HG03439 (cell line): ENCODE results near the gene TRIM26.
A peak's percentile ranks its signal among the peaks of the same experiment; 100 is the strongest.
"Not testable (repeated sequence)": the region's sequence is repeated elsewhere in the genome, so short reads cannot be mapped to it uniquely, and the experiment has no call there.

Experiments
- ATAC-seq: cut with Tn5 transposase; IDR thresholded peaks from one replicate; pipeline ENCODE4 v1.9.1; 2021; ENCODE audit warnings: mild to moderate bottlenecking, moderate library complexity; ENCODE audit not compliant: unreplicated experiment

TRIM26 gene

GRCh38 chr6:30212865-30213666 is at the start of gene TRIM26:
TSS of gene TRIM26 (minus strand) at chr6:30213406. CDS start at chr6:30199103, 14,303 bp downstream.
- peak; percentile 86 for ATAC-seq

- ATAC-seq, result peak; percentile 16
Measured at GRCh38 chr6:30260036-30260504, 46.9 kb upstream of the TRIM26 start.

GRCh38 chr6:30259140-30260035 is 46.2 kb upstream of the TRIM26 start:
- ATAC-seq, result peak; percentile 70

- ATAC-seq, result no peak
Measured at GRCh38 chr6:30258204-30258603, 45.0 kb upstream of the TRIM26 start.

GRCh38 chr6:30252417-30252816 is 39.2 kb upstream of the TRIM26 start:
- not testable (repeated sequence) for ATAC-seq

- ATAC-seq, result no peak
Measured at GRCh38 chr6:30244560-30244959, 31.4 kb upstream of the TRIM26 start.

- no peak for ATAC-seq
Measured at GRCh38 chr6:30238178-30238795, 25.1 kb upstream of the TRIM26 start.

- ATAC-seq, result no peak
Measured at GRCh38 chr6:30234356-30234755, 21.1 kb upstream of the TRIM26 start.

- ATAC-seq, result no peak
Measured at GRCh38 chr6:30231067-30231466, 17.9 kb upstream of the TRIM26 start.

- no peak for ATAC-seq
Measured at GRCh38 chr6:30227763-30228487, 14.7 kb upstream of the TRIM26 start.

- no peak for ATAC-seq
Measured at GRCh38 chr6:30227242-30227722, 14.1 kb upstream of the TRIM26 start.

- ATAC-seq, result no peak
Measured at GRCh38 chr6:30223339-30223738, 10.1 kb upstream of the TRIM26 start.

- not testable (repeated sequence) for ATAC-seq
Measured at GRCh38 chr6:30221956-30222355, 8.8 kb upstream of the TRIM26 start.

GRCh38 chr6:30221395-30221794 is 8.2 kb upstream of the TRIM26 start:
- ATAC-seq, result not testable (repeated sequence)

- no peak for ATAC-seq
Measured at GRCh38 chr6:30219244-30219643, 6.0 kb upstream of the TRIM26 start.

- no peak for ATAC-seq
Measured at GRCh38 chr6:30216096-30216495, 2.9 kb upstream of the TRIM26 start.

GRCh38 chr6:30214657-30214982 is 1.4 kb upstream of the TRIM26 start:
- ATAC-seq, result no peak

GRCh38 chr6:30213957-30214656 is 901 bp upstream of the TRIM26 start:
- ATAC-seq, result peak; percentile 47

GRCh38 chr6:30213667-30213956 is 406 bp upstream of the TRIM26 start:
- no peak for ATAC-seq

GRCh38 chr6:30211899-30212298 is 1.3 kb downstream of the TRIM26 start:
- ATAC-seq, result no peak
